Transverse colon (tissue), 4 donors: ENCODE measurements around the gene ASTE1. TPM values are rescaled to one million over a fixed set of nuclear protein-coding genes. Genes with fewer than 3 reads are reported as not detected.

Experiments
- DNase-seq: peaks from one replicate; pipeline ENCODE4 v3.0.0-alpha.2; 2019
- H3K27ac ChIP-seq, 4 donors: fragments of 200-600 bp; sonication (generic); 2 replicates each; pipeline ENCODE4 v1.5.1; 2016 to 2018; ENCODE audit warnings: inconsistent platforms in 4 of 4
- H3K27me3 ChIP-seq: fragments of 200-600 bp; sonication (generic); 2 replicates; pipeline ENCODE4 v1.5.1; 2017; ENCODE audit warnings: inconsistent platforms
- H3K36me3 ChIP-seq, 4 donors: fragments of 200-600 bp; sonication (generic); 2 replicates each; pipeline ENCODE4 v1.5.1; 2017 to 2019; ENCODE audit warnings: inconsistent platforms in 4 of 4
- H3K4me1 ChIP-seq, 4 donors: fragments of 200-600 bp; sonication (generic); 2 replicates each; pipeline ENCODE4 v1.5.1; 2017 to 2020; ENCODE audit warnings: inconsistent platforms in 4 of 4
- H3K4me3 ChIP-seq, 4 donors: fragments of 200-600 bp; sonication (generic); 1 replicate in 1 of 4; 2 replicates in 3 of 4; pipeline versions ENCODE4 v1.5.1 to v1.6.1; 2017 to 2019; ENCODE audit warnings: inconsistent platforms in 4 of 4
- H3K9me3 ChIP-seq, 2 donors: fragments of 200-600 bp; sonication (generic); 2 replicates each; pipeline ENCODE4 v1.5.1; 2017 to 2019; ENCODE audit warnings: inconsistent platforms in 2 of 2
- EP300 ChIP-seq: sonication (generic); formaldehyde crosslinking; IDR thresholded peaks from one replicate; pipeline ENCODE4 v1.6.1; 2017; ENCODE audit warnings: antibody characterized with exemption, low read depth
- POLR2A ChIP-seq: fragments of 450-650 bp; IDR thresholded peaks from one replicate; pipeline ENCODE4 v1.6.1; 2016; ENCODE audit warnings: antibody characterized with exemption, mild to moderate bottlenecking, moderate library complexity
- POLR2AphosphoS5 ChIP-seq, 3 donors: sonication (generic); formaldehyde crosslinking; IDR thresholded peaks; one replicate each; pipeline ENCODE4 v1.6.1; 2016; ENCODE audit warnings: antibody characterized with exemption in 3 of 3
- WGBS, 2 donors: methylation state at CpG; one replicate each; pipeline ENCODE4 v1.1.5; 2018; ENCODE audit warnings: low coverage in 1 of 2; 5-methylcytosine and 5-hydroxymethylcytosine counted together
- in situ Hi-C, 4 donors: fragments of 200-750 bp; cut with MboI; loops; one replicate each; pipeline versions ENCODE4 v1.15.0 to v1.15.1; 2017; ENCODE audit warnings: low sequenced_read_pairs in 3 of 4, low pct_ligation_motif_present in 1 of 4, low pct_unique_long_range_greater_than_20kb in 1 of 4
- intact Hi-C: fragments of 100-400 bp; cut with DNase I; formaldehyde crosslinking; loops from one replicate; pipeline ENCODE4 v1.15.1; 2023; ENCODE audit warnings: low total_unique reads
- total RNA-seq, 4 donors: library from RNA; depleted of rRNA; stranded (reverse); fragments of >200 nt; gene quantifications; one replicate each; pipeline ENCODE4 v1.1.0, GENCODE V29; 2016
- TF ChIP-seq, protein P1 (sequence below), 5 experiments: fragments of 200-600 bp in 3 of 5; fragments of 450-650 bp in 2 of 5; sonication (generic) in 3 of 5; IDR thresholded peaks; 1 replicate in 2 of 5; 2 replicates in 3 of 5; pipeline ENCODE4 v1.5.1; 2016 to 2017; ENCODE audit warnings: antibody characterized with exemption in 5 of 5, inconsistent platforms in 3 of 5, mild to moderate bottlenecking in 2 of 5, moderate library complexity in 1 of 5

ASTE1 gene
- total RNA-seq, 4 donors from 2014 or later = 3.0 to 16.4 (median 7.7) TPM

GRCh38 chr3:131033480-131034080 is 7.0 kb upstream of the ASTE1 start:
- no peak for DNase-seq
- Histone ChIP-seq H3K27ac (no peak overlapping the region), H3K9me3 (no peaks in the 10 kb centered on the region), H3K36me3 (no peaks in the 10 kb centered on the region), H3K4me1 (no peaks in the 10 kb centered on the region), H3K4me3 (no peak overlapping the region), H3K27me3 (no peaks in the 10 kb centered on the region)
- intact Hi-C loops = no loop called here
- TF ChIP-seq POLR2A (no peak), POLR2AphosphoS5 (IDR thresholded peaks at IDR 0.05) (no peak), EP300 (no peak)
- TF ChIP-seq, protein P1, sequence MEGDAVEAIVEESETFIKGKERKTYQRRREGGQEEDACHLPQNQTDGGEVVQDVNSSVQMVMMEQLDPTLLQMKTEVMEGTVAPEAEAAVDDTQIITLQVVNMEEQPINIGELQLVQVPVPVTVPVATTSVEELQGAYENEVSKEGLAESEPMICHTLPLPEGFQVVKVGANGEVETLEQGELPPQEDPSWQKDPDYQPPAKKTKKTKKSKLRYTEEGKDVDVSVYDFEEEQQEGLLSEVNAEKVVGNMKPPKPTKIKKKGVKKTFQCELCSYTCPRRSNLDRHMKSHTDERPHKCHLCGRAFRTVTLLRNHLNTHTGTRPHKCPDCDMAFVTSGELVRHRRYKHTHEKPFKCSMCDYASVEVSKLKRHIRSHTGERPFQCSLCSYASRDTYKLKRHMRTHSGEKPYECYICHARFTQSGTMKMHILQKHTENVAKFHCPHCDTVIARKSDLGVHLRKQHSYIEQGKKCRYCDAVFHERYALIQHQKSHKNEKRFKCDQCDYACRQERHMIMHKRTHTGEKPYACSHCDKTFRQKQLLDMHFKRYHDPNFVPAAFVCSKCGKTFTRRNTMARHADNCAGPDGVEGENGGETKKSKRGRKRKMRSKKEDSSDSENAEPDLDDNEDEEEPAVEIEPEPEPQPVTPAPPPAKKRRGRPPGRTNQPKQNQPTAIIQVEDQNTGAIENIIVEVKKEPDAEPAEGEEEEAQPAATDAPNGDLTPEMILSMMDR (IDR thresholded peaks at IDR 0.05) = peak; percentile 55 to 68 (median 61)
- WGBS, 2 donors = 13 to 23% methylated on average over 1 of the region's 1 CpG
- in situ Hi-C loops = loop anchor here in 2 of 4 donors (25.0 kb wide), 2 partner anchors 354 to 479 kb away; partner anchors contain the start of genes MRPL3 (in 1 of the 2) and NUDT16 (in 1 of the 2)

- H3K4me1 ChIP-seq = peaks cover 0 to 12% (median 6%) of the 10 kb centered on the region in 4 donors
- H3K9me3 ChIP-seq = no peaks in the 10 kb centered on the region
- no peaks in the 10 kb centered on the region for H3K27me3 ChIP-seq
- H3K4me3 ChIP-seq = no peak overlapping the region
- no peak overlapping the region for H3K27ac ChIP-seq
- H3K36me3 ChIP-seq = no peaks in the 10 kb centered on the region
- no peak for DNase-seq
- WGBS, 2 donors = 50 to 56% methylated on average over 2 to 3 of the region's 3 CpGs
- intact Hi-C loops (no loop called here), in situ Hi-C loops (loop anchor here in 2 of 4 donors (25.0 kb wide), 2 partner anchors 356 to 481 kb away; partner anchors contain the start of genes MRPL3 (in 1 of the 2) and NUDT16 (in 1 of the 2))
- no peak for TF ChIP-seq POLR2AphosphoS5 (IDR thresholded peaks at IDR 0.05)
- no peak for TF ChIP-seq EP300
- TF ChIP-seq, protein P1 (IDR thresholded peaks at IDR 0.05) = no peak
- TF ChIP-seq POLR2A = no peak
These were observed 5.0 kb upstream of the ASTE1 start for GRCh38 chr3:131031660-131032059.

- H3K27ac ChIP-seq = no peak overlapping the region
- H3K9me3 ChIP-seq = no peaks in the 10 kb centered on the region
- no peaks in the 10 kb centered on the region for H3K27me3 ChIP-seq
- TF ChIP-seq EP300 (no peak), POLR2AphosphoS5 (IDR thresholded peaks at IDR 0.05) (no peak), POLR2A (no peak)
- TF ChIP-seq, protein P1 (IDR thresholded peaks at IDR 0.05) = no peak
- DNase-seq = no peak
- H3K36me3 ChIP-seq = no peaks in the 10 kb centered on the region
- intact Hi-C loops (no loop called here), in situ Hi-C loops (loop anchor here in 2 of 4 donors (25.0 kb wide), 2 partner anchors 358 to 483 kb away; partner anchors contain the start of genes MRPL3 (in 1 of the 2) and NUDT16 (in 1 of the 2))
- no peak overlapping the region for H3K4me3 ChIP-seq
- peaks cover 9 to 28% (median 19%) of the 10 kb centered on the region in 4 donors for H3K4me1 ChIP-seq
- 89 to 100% methylated on average over 3 of the region's 3 CpGs for WGBS, 2 donors
These were observed 2.2 kb upstream of the ASTE1 start for GRCh38 chr3:131028844-131029243.

DNA sequence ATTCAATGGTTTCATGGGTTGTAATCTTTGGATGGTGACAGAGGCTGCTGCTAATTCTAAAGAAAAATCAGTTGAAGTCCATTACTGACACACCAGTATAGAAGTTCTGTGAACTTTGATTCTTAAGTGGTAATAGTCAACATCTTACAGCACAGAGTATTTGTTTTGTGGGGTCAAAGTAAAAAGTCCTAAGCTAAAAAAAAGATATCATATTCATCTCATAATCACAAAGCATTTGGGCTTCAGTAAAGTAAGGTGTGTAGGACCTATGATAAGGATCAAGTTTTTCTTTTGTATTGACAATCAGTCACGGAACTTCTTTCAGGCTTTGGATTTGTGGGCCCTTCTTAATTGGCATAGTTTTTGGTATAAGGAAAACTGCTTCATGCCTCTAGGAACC is 1.1 kb downstream of the ASTE1 start:
- TF ChIP-seq POLR2AphosphoS5 (IDR thresholded peaks at IDR 0.05) (peak in 1 of 3 donors; percentile 60), POLR2A (peak; percentile 17), EP300 (no peak)
- Histone ChIP-seq H3K4me3 (peak overlapping the region in 3 of 4 donors; percentile 48 to 71 (median 57)), H3K9me3 (no peaks in the 10 kb centered on the region), H3K36me3 (no peaks in the 10 kb centered on the region), H3K27ac (peak overlapping the region; percentile 91 to 93 (median 91)), H3K4me1 (peaks cover 19 to 60% (median 22%) of the 10 kb centered on the region in 4 donors), H3K27me3 (no peaks in the 10 kb centered on the region)
- intact Hi-C loops (no loop called here), in situ Hi-C loops (loop anchor here in 2 of 4 donors (25.0 kb wide), 2 partner anchors 362 to 487 kb away; partner anchors contain the start of genes MRPL3 (in 1 of the 2) and NUDT16 (in 1 of the 2))
- WGBS, 2 donors = 50 to 56% methylated on average over 1 of the region's 1 CpG
- no peak for DNase-seq
